ENCODE data around the gene PACSIN2. TPM values are rescaled to one million over a fixed set of nuclear protein-coding genes. Genes with fewer than 3 reads are reported as not detected.
"Not testable (repeated sequence)": the region's sequence is repeated elsewhere in the genome, so short reads cannot be mapped to it uniquely, and the experiment has no call there.

Gene PACSIN2
- polyA plus RNA-seq, 1 donor: 65.3 TPM

- no peak for DNase-seq
Measured at GRCh38 chr22:42967933-42968332, 47.0 kb downstream of the PACSIN2 start.

DNA sequence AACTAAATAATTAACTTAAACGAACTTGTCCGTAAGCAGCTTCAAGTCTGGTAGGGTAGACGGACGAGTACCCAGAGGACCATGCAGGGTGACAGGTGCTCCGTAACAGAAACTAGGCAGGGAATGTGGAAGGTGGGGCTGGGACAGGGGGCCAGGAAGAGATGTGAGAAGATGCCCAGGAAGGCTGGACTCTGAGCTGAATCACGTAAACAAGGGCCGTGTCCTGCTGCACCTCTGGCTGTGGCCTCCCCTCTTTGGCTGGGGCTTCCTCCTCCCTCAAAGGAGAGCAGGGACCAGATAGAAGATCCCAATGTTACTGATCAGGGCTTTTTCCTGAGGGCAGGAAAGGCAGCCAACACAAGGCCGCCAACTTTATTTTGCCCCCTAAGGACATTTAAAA is 47.9 kb downstream of the PACSIN2 start:
- DNase-seq: no peak

GRCh38 chr22:42966497-42966896 is 48.5 kb downstream of the PACSIN2 start:
- no peak for DNase-seq

GRCh38 chr22:42964994-42965699 is 49.8 kb downstream of the PACSIN2 start:
- DNase-seq: no peak

GRCh38 chr22:42963231-42963595 is 51.7 kb downstream of the PACSIN2 start:
- no peak for DNase-seq

GRCh38 chr22:42962295-42963230 is 52.4 kb downstream of the PACSIN2 start:
- no peak for DNase-seq

DNA sequence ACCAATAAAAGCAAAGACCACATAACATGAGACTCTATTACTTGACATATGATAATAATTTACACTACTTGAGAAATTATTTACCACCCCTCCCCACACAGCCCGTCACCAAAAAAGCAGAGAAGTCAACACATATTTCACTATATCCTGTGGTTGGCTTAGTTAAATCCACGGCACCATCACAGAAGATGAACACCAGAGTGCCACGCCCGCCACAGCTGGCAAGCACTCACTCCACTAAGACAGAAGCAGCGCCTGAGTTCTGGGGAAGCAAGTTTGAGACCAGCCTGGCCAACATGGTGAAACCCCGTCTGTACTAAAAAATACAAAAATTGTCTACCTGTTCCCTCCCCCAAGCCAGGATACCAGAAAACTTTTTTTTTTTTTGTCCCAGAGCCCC is 53.1 kb downstream of the PACSIN2 start:
- DNase-seq: no peak

- DNase-seq: not testable (repeated sequence)
Measured at GRCh38 chr22:42961400-42961690, 53.6 kb downstream of the PACSIN2 start.

- DNase-seq: no peak
Measured at GRCh38 chr22:42960531-42961399, 54.2 kb downstream of the PACSIN2 start.

DNA sequence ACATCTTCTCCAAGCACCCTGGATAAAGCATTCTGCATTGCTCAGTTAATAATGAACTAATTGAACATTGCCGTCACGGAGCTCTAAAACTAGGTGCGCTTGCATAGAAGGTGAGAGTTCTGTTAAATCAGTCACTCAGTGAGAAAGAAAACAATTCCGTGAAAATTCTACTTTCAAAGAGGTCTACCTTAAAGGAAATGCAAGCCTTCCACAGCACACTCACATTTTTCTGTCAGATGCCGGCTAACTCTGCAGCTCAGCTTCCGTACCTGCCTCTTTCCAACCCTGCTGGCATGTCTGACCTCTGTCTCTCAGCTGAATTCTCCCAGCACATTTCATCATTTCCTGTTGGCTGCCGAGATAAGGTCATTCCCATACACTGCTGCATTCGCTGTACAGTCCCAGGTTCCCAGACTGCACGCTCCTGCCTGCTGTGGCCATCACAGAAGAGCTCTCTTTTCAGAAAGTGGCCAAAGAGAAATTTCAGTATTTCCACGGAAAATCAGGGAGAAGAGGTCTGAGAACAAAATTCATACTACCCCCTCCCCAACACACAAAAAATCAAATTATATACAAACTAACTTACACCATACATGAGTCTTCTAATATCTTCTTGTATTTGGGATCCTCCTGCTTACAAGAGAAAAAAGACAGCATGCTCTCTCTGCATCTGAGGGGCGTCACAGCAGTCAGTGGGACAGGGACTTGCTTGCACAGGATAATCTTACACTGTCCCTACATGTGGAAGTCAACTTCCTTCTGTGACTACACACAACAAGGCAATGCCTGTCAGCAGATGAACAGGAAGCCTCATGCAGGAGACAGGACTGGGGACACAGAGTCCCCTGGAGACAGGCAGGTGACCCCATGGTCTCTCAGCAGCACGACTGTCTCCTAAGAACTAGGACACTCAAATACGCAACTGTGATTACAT is 55.1 kb downstream of the PACSIN2 start:
- peak; percentile 60 for DNase-seq

GRCh38 chr22:42958937-42959336 is 56.0 kb downstream of the PACSIN2 start:
- no peak for DNase-seq

DNA sequence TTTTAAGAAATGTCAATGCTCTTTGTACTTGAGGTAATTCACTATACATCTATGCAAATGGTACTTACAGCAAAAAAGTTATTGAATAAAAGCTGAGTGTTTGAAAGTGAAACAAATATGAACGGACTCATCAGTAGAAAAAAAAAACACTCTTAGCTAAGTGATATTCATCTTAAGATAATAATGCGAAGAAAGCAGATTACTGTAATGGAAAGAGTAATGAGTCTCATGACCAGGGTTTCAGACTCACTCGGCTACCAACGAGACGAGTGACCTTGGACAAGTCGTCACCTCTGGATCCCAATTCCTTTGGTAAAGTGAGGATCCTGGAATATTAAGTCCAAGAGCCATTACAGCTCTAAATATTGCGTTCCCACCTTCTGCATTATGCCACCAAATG is 57.0 kb downstream of the PACSIN2 start:
- no peak for DNase-seq

GRCh38 chr22:42957544-42957943 is 57.4 kb downstream of the PACSIN2 start:
- no peak for DNase-seq

GRCh38 chr22:42955848-42956247 is 59.1 kb downstream of the PACSIN2 start:
- DNase-seq: no peak

DNA sequence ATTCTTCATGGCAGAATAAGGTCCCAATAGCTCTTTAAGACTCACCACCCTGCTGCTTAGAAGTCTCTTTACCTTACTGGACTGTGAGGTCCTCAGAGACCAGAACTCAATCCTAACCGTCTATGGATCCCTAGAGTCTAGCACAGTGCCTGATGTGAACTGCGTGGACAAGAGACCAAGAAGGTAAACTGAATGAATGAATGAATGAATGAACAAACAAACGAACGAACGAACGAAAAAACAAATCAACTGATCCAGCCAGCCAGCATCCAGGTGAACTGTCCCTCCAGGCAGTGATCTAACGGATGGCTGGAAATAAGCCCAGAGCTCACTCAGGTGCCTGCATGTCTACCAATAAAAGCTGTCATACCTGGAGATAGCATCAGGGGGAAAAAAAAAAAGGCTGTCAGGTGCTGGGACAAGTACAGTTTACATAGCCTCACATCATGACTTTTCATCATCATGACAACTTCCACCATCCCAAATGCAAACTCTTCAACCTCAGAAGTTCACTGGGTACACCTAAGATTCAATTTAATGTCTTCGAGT is 59.8 kb downstream of the PACSIN2 start:
- no peak for DNase-seq

GRCh38 chr22:42953751-42954150 is 61.2 kb downstream of the PACSIN2 start:
- not testable (repeated sequence) for DNase-seq

DNA sequence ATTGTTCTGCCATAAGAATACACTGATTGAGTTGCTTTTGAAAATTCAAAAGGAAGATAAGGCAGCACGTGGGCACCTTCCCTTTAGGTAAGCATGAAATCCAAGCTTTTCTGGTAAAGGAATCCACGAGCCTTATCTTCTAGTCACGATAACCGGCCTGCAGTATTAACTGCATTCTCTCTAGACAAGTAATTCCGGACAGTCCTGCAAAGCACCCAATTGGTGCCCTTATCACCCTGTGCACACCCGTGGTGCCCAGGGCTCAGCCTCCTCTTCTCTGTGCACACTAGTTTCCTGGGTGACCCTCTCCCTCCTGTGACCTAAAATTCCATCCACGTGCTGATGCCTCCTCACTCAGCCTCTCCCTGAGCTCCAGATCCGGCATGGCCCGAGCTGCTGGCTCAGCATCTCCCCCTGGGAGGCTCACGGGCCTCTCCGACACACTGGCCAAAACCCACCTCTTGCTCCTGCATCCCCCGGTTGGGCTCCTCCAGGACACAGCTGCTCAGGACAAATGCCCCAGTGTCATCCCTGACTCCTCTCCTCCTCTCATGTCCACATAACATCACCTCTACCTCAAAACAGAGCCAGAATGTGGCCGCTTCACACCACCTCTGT is 63.7 kb downstream of the PACSIN2 start:
- DNase-seq: no peak

DNA sequence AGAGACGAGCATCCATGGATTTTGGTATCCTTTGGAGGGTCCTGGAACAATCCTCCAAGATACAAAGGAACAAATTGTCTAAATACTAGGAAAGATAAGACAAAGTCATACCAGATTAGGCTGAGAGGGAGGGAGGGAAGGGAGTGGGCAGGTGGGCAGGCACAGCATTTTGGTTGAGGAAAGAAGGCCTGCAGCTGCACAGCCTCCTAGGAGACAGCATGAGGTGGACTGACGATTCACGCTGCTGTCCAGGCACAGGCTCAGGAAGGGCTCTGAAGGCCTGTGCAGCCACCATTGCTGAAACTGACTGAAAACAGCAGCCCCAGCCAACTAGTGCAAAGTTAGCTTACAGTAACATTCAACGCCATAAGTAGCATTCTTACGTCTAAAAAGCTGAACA is 64.7 kb downstream of the PACSIN2 start:
- DNase-seq: no peak

- DNase-seq: no peak
Measured at GRCh38 chr22:42949159-42949558, 65.8 kb downstream of the PACSIN2 start.

DNA sequence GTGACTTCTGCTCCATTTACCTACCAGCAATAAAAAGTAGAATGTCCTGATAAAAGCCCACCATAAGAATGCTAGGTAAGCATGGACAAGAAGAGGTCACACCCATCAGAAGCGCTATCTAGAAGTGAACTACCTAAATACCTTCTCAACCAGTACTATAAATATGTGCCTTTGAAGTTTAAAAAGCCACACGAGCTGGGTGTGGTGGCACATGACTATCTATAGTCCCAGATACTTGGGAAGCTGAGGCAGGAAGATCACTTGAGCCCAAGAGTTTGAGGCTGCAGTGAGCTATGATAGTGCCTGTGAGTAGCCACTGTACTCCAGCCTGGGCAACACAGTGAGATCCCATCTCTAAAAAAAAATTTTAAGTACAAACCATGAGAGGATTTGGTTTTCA is 66.7 kb downstream of the PACSIN2 start:
- no peak for DNase-seq
